Daoy (cell line): ENCODE results near the gene DBF4B. TPM values are rescaled to one million over a fixed set of nuclear protein-coding genes. Genes with fewer than 3 reads are reported as not detected.
"Not testable (repeated sequence)": the region's sequence is repeated elsewhere in the genome, so short reads cannot be mapped to it uniquely, and the experiment has no call there.

Experiments used
- DNase-seq: peaks from one replicate; pipeline ENCODE4 v3.0.0-alpha.2; 2015; ENCODE audit warnings: low read depth
- total RNA-seq: library from RNA; depleted of rRNA; stranded (reverse); fragments of >200 nt; shearing (Covaris generic); gene quantifications from 2 replicates; pipeline ENCODE4 v1.2.3, GENCODE V29; 2014

Gene DBF4B
- total RNA-seq, 1 experiment from 2014 or later, result 17.3 TPM

- DNase-seq, result no peak
These were observed 25.8 kb downstream of the DBF4B start for GRCh38 chr17:44734272-44734671.

- DNase-seq, result no peak
These were observed 28.2 kb downstream of the DBF4B start for GRCh38 chr17:44736551-44737240.

GRCh38 chr17:44738214-44738906, 29.9 kb downstream of the DBF4B start:
- DNase-seq, result no peak

- DNase-seq, result no peak
These were observed 32.9 kb downstream of the DBF4B start for GRCh38 chr17:44741316-44741715.

- no peak for DNase-seq
These were observed 36.8 kb downstream of the DBF4B start for GRCh38 chr17:44745301-44745700.

- DNase-seq, result not testable (repeated sequence)
These were observed 37.3 kb downstream of the DBF4B start for GRCh38 chr17:44745738-44746137.

- DNase-seq, result no peak
These were observed 39.1 kb downstream of the DBF4B start for GRCh38 chr17:44747566-44747965.

GRCh38 chr17:44749076-44749979, 40.9 kb downstream of the DBF4B start:
- no peak for DNase-seq

- DNase-seq, result no peak
These were observed 41.5 kb downstream of the DBF4B start for GRCh38 chr17:44749980-44750318.

GRCh38 chr17:44751331-44751730, 42.9 kb downstream of the DBF4B start:
- no peak for DNase-seq

GRCh38 chr17:44751806-44752205, 43.3 kb downstream of the DBF4B start:
- no peak for DNase-seq

GRCh38 chr17:44752953-44753861, 44.7 kb downstream of the DBF4B start:
- no peak for DNase-seq

- DNase-seq, result no peak
These were observed 45.8 kb downstream of the DBF4B start for GRCh38 chr17:44754276-44754675.

- not testable (repeated sequence) for DNase-seq
These were observed 46.7 kb downstream of the DBF4B start for GRCh38 chr17:44755180-44755579.

- DNase-seq, result no peak
These were observed 48.8 kb downstream of the DBF4B start for GRCh38 chr17:44757045-44757917.

GRCh38 chr17:44757918-44758413, 49.5 kb downstream of the DBF4B start:
- DNase-seq, result no peak

GRCh38 chr17:44758414-44759085, 50.1 kb downstream of the DBF4B start, which contains the start of gene ADAM11:
Gene ADAM11, plus strand, starts transcription at chr17:44758988. Its CDS starts 212 bp downstream, at chr17:44759200.
- DNase-seq, result no peak

- DNase-seq, result no peak
These were observed 50.8 kb downstream of the DBF4B start for GRCh38 chr17:44759086-44759915.

- DNase-seq, result no peak
These were observed 51.4 kb downstream of the DBF4B start for GRCh38 chr17:44759916-44760243.
